Measurements from ENCODE around the gene GLDC.
A peak's percentile ranks its signal among the peaks of the same experiment; 100 is the strongest.

DNA sequence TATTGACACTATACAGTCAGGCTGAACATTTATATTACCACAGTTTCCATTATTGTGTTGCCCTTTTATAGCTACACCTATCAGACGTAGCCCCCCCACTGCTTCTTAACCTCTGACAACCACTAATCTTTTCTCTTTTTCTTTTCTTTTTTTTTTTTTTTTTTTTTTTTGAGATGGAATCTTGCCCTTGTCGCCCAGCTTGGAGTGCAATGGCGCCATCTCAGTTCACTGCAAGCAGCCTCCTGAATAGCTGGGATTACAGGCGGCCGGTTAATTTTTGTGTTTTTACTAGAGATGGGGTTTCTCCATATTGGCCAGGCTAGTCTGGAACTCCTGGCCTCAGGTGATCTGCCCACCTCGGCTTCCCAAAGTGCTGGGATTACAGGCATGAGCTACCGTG lies 157.1 kb downstream of the GLDC start:
- TF ChIP-seq, protein P1, sequence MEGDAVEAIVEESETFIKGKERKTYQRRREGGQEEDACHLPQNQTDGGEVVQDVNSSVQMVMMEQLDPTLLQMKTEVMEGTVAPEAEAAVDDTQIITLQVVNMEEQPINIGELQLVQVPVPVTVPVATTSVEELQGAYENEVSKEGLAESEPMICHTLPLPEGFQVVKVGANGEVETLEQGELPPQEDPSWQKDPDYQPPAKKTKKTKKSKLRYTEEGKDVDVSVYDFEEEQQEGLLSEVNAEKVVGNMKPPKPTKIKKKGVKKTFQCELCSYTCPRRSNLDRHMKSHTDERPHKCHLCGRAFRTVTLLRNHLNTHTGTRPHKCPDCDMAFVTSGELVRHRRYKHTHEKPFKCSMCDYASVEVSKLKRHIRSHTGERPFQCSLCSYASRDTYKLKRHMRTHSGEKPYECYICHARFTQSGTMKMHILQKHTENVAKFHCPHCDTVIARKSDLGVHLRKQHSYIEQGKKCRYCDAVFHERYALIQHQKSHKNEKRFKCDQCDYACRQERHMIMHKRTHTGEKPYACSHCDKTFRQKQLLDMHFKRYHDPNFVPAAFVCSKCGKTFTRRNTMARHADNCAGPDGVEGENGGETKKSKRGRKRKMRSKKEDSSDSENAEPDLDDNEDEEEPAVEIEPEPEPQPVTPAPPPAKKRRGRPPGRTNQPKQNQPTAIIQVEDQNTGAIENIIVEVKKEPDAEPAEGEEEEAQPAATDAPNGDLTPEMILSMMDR (IDR thresholded peaks at IDR 0.05) = peak; percentile 12
- TF ChIP-seq EZH2 (IDR thresholded peaks at IDR 0.05) (no peak), EZH2phosphoT487 (IDR thresholded peaks at IDR 0.05) (no peak)

Data from neural progenitor cell (in vitro differentiated cells).